Hippocampal formation (tissue), 2 donors: ENCODE data around the gene GLT6D1.
"Not testable (repeated sequence)": the region's sequence is repeated elsewhere in the genome, so short reads cannot be mapped to it uniquely, and the experiment has no call there.

ENCODE experiments used
- DNase-seq, 2 donors: peaks; one replicate each; lab custom pipeline; 2025; lab: John Stamatoyannopoulos, UW

GLT6D1 gene

GRCh38 chr9:135664801-135665794, 25.8 kb upstream of the GLT6D1 start:
- no peak for DNase-seq

- no peak for DNase-seq
These were observed 24.9 kb upstream of the GLT6D1 start for GRCh38 chr9:135664266-135664665.

GRCh38 chr9:135663857-135664256, 24.5 kb upstream of the GLT6D1 start:
- DNase-seq = no peak

- DNase-seq = no peak
These were observed 24.1 kb upstream of the GLT6D1 start for GRCh38 chr9:135663451-135663770.

- peak in 1 of 2 donors; percentile 3 for DNase-seq
These were observed 23.6 kb upstream of the GLT6D1 start, which contains the start of gene LCN9 for GRCh38 chr9:135662758-135663450. TSS of gene LCN9 (plus strand) at chr9:135663309. CDS start at chr9:135663322, 13 bp downstream.

- no peak for DNase-seq
These were observed 22.6 kb upstream of the GLT6D1 start for GRCh38 chr9:135661816-135662560.

GRCh38 chr9:135660407-135660806, 21.1 kb upstream of the GLT6D1 start:
- DNase-seq = no peak

GRCh38 chr9:135659252-135659651, 19.9 kb upstream of the GLT6D1 start:
- no peak for DNase-seq

GRCh38 chr9:135657416-135657815, 18.1 kb upstream of the GLT6D1 start:
- no peak for DNase-seq

GRCh38 chr9:135655317-135655716, 16.0 kb upstream of the GLT6D1 start:
- no peak for DNase-seq

GRCh38 chr9:135650408-135650807, 11.1 kb upstream of the GLT6D1 start:
- DNase-seq = no peak

- no peak for DNase-seq
These were observed 10.2 kb upstream of the GLT6D1 start for GRCh38 chr9:135649508-135649907.

- DNase-seq = no peak
These were observed 9.4 kb upstream of the GLT6D1 start for GRCh38 chr9:135648494-135649410.

GRCh38 chr9:135647884-135648283, 8.5 kb upstream of the GLT6D1 start:
- DNase-seq = no peak

- no peak for DNase-seq
These were observed 5.4 kb upstream of the GLT6D1 start for GRCh38 chr9:135644631-135645218.

- DNase-seq = no peak
These were observed 2.4 kb upstream of the GLT6D1 start for GRCh38 chr9:135641745-135642144.

GRCh38 chr9:135641047-135641446, 1.7 kb upstream of the GLT6D1 start:
- no peak for DNase-seq

- not testable (repeated sequence) for DNase-seq
These were observed 2.3 kb downstream of the GLT6D1 start for GRCh38 chr9:135636930-135637530.

- DNase-seq = no peak
These were observed 6.5 kb downstream of the GLT6D1 start for GRCh38 chr9:135632841-135633240.

GRCh38 chr9:135624282-135624681, 15.1 kb downstream of the GLT6D1 start:
- DNase-seq = no peak
